A549 (cell line): ENCODE data around the gene MAGEF1. TPM values are rescaled to one million over a fixed set of nuclear protein-coding genes. Genes with fewer than 3 reads are reported as not detected.
A peak's percentile ranks its signal among the peaks of the same experiment; 100 is the strongest.

ENCODE experiments used
- ATAC-seq, 2 experiments: fragments of 200-7000 bp in 1 of 2; fragments of >200 bp in 1 of 2; cut with Nextera tagmentation in 1 of 2; cut with Tn5 transposase in 1 of 2; 3 replicates each; pipeline versions ENCODE4 v1.8.0 to v1.9.1; 2018 to 2020; ENCODE audit warnings: mild to moderate bottlenecking in 1 of 2, moderate library complexity in 1 of 2
- CTCF ChIA-PET: fragments of 300-600 bp; sonication (Branson Sonifier 250); formaldehyde crosslinking; extraction: SDS; loops from one replicate; lab custom pipeline; 2021; ENCODE audit warnings: antibody characterized with exemption, inconsistent platforms; lab: Yijun Ruan, JAX
- POLR2A ChIA-PET: fragments of 350-600 bp; formaldehyde crosslinking; extraction: SDS; loops from one replicate; lab custom pipeline; 2021; ENCODE audit warnings: antibody characterized with exemption, inconsistent platforms; lab: Yijun Ruan, JAX
- DNase-seq, 2 experiments: peaks; one replicate each; pipeline versions ENCODE4 v3.0.0 to v3.0.0-alpha.2; 2011 to 2016; ENCODE audit warnings: low read depth in 1 of 2, low spot score in 1 of 2
- FAIRE-seq: peaks from 2 replicates; lab custom pipeline; 2011; peaks lifted over from hg19 to GRCh38; lab: Jason Lieb, UNC
- H3K27ac ChIP-seq, 2 experiments: fragments of >200 bp; sonication (Bioruptor Twin); formaldehyde crosslinking; 3 replicates each; pipeline ENCODE4 v1.5.1; 2016 to 2017
- H3K4me1 ChIP-seq: fragments of >200 bp; sonication (Bioruptor Twin); formaldehyde crosslinking; 3 replicates; pipeline ENCODE4 v1.6.1; 2016
- H3K4me2 ChIP-seq: fragments of >200 bp; sonication (Bioruptor Twin); formaldehyde crosslinking; 3 replicates; pipeline ENCODE4 v1.6.1; 2016
- H3K4me3 ChIP-seq: fragments of >200 bp; sonication (Bioruptor Twin); formaldehyde crosslinking; 3 replicates; pipeline ENCODE4 v1.5.1; 2016
- H3K9me3 ChIP-seq: fragments of >200 bp; sonication (Bioruptor Twin); formaldehyde crosslinking; 3 replicates; pipeline ENCODE4 v1.6.1; 2016
- CEBPB ChIP-seq, 2 experiments: fragments of >200 bp in 1 of 2; sonication (Bioruptor Twin) in 1 of 2; formaldehyde crosslinking in 1 of 2; IDR thresholded peaks; 2 replicates each; pipeline ENCODE4 v1.6.1; 2012 to 2016
- CHD2 ChIP-seq: fragments of 150-350 bp; IDR thresholded peaks from 2 replicates; pipeline ENCODE4 v1.6.1; 2014; ENCODE audit warnings: low read length; ENCODE audit not compliant: partially characterized antibody
- EHF ChIP-seq: fragments of 250-450 bp; sonication (Bioruptor Pico); IDR thresholded peaks from 2 replicates; pipeline ENCODE4 v1.5.0; 2020; ENCODE audit warnings: mild to moderate bottlenecking
- EP300 ChIP-seq, 2 experiments: fragments of >200 bp; sonication (Bioruptor Twin); formaldehyde crosslinking; IDR thresholded peaks; 2 replicates in 1 of 2; 3 replicates in 1 of 2; pipeline ENCODE4 v1.6.1; 2016 to 2017
- FOSB ChIP-seq: fragments of 250-450 bp; sonication (Bioruptor Pico); IDR thresholded peaks from 2 replicates; pipeline ENCODE4 v1.5.0; 2020; ENCODE audit warnings: mild to moderate bottlenecking, moderate library complexity
- FOXS1 ChIP-seq: fragments of 250-450 bp; sonication (Bioruptor Pico); IDR thresholded peaks from 2 replicates; pipeline ENCODE4 v1.5.0; 2020; ENCODE audit warnings: mild to moderate bottlenecking, moderate library complexity
- HDAC2 ChIP-seq: fragments of 200-600 bp; sonication (generic); IDR thresholded peaks from 2 replicates; pipeline ENCODE4 v1.6.1; 2016
- HEYL ChIP-seq: fragments of 250-450 bp; sonication (Bioruptor Pico); IDR thresholded peaks from 2 replicates; pipeline ENCODE4 v1.8.0; 2021; ENCODE audit warnings: mild to moderate bottlenecking, moderate library complexity
- HOXA7 ChIP-seq: fragments of 250-450 bp; sonication (Bioruptor Pico); IDR thresholded peaks from 2 replicates; pipeline ENCODE4 v1.5.0; 2020; ENCODE audit warnings: mild to moderate bottlenecking, moderate library complexity
- HOXB13 ChIP-seq: fragments of 250-450 bp; sonication (Bioruptor Pico); IDR thresholded peaks from 2 replicates; pipeline ENCODE4 v1.5.0; 2020; ENCODE audit warnings: low read depth, mild to moderate bottlenecking, moderate library complexity
- JUNB ChIP-seq: fragments of >200 bp; sonication (Bioruptor Twin); formaldehyde crosslinking; IDR thresholded peaks from 2 replicates; pipeline ENCODE4 v1.6.1; 2016
- KDM1A ChIP-seq: fragments of 200-600 bp; sonication (generic); IDR thresholded peaks from 2 replicates; pipeline ENCODE4 v1.6.1; 2016; ENCODE audit warnings: low read depth, mild to moderate bottlenecking
- KDM5A ChIP-seq: fragments of 200-600 bp; sonication (generic); IDR thresholded peaks from 2 replicates; pipeline ENCODE4 v1.6.1; 2016; ENCODE audit warnings: antibody characterized with exemption, mild to moderate bottlenecking
- MAFK ChIP-seq: fragments of 450-650 bp; IDR thresholded peaks from 2 replicates; pipeline ENCODE4 v1.6.1; 2014; ENCODE audit not compliant: partially characterized antibody
- MAZ ChIP-seq: fragments of 150-350 bp; IDR thresholded peaks from 2 replicates; pipeline ENCODE4 v1.6.1; 2014; ENCODE audit warnings: antibody characterized with exemption, low read depth, low read length, borderline replicate concordance
- NPAS2 ChIP-seq: fragments of 250-450 bp; sonication (Bioruptor Pico); IDR thresholded peaks from 2 replicates; pipeline ENCODE4 v1.8.0; 2022; ENCODE audit warnings: mild to moderate bottlenecking, moderate library complexity, borderline replicate concordance
- PHF8 ChIP-seq: fragments of 200-600 bp; sonication (generic); IDR thresholded peaks from 2 replicates; pipeline ENCODE4 v1.6.1; 2016; ENCODE audit warnings: low read depth, mild to moderate bottlenecking, antibody characterized with exemption, moderate library complexity, borderline replicate concordance
- POLR2A ChIP-seq: IDR thresholded peaks from 2 replicates; pipeline ENCODE4 v1.6.1; 2012; ENCODE audit warnings: mild to moderate bottlenecking, low read length
- POLR2AphosphoS2 ChIP-seq: conservative IDR thresholded peaks from 2 replicates; pipeline ENCODE4 v1.6.1; 2012; ENCODE audit warnings: low read length, improper control_type of control experiment, inconsistent platforms
- RAD21 ChIP-seq, 2 experiments: fragments of >200 bp in 1 of 2; sonication (Bioruptor Twin) in 1 of 2; formaldehyde crosslinking in 1 of 2; IDR thresholded peaks in 1 of 2; conservative IDR thresholded peaks in 1 of 2; 2 replicates in 1 of 2; 3 replicates in 1 of 2; pipeline ENCODE4 v1.6.1; 2012 to 2018; ENCODE audit warnings: inconsistent platforms in 1 of 2
- RARB ChIP-seq: fragments of 250-450 bp; sonication (Bioruptor Pico); IDR thresholded peaks from 2 replicates; pipeline ENCODE4 v1.8.0; 2021; ENCODE audit warnings: mild to moderate bottlenecking, moderate library complexity
- RCOR1 ChIP-seq: fragments of 150-350 bp; IDR thresholded peaks from 2 replicates; pipeline ENCODE4 v1.6.1; 2014; ENCODE audit warnings: antibody characterized with exemption, low read length, low read depth
- ZC3H11A ChIP-seq: fragments of 450-650 bp; IDR thresholded peaks from 2 replicates; pipeline ENCODE4 v1.6.1; 2014; ENCODE audit warnings: antibody characterized with exemption, mild to moderate bottlenecking
- ZFP36 ChIP-seq: fragments of 450-650 bp; IDR thresholded peaks from 2 replicates; pipeline ENCODE4 v1.6.1; 2014; ENCODE audit warnings: borderline replicate concordance; ENCODE audit not compliant: partially characterized antibody
- WGBS: methylation state at CpG from one replicate; pipeline ENCODE4 v1.1.6; 2017; ENCODE audit errors: missing lambda C conversion rate; 5-methylcytosine and 5-hydroxymethylcytosine counted together
- polyA plus RNA-seq, 4 experiments: library from polyadenylated mRNA; depleted of rRNA in 3 of 4; stranded (reverse); fragments of >200 nt; fragmentation: RNase III in 1 of 4; extraction: RNeasy Plus Mini Kit Qiagen cat#74134 plus additional on column Dnase treatment in 1 of 4; gene quantifications; 2 replicates in 3 of 4; 3 replicates in 1 of 4; pipeline ENCODE4 v1.2.3, GENCODE V29; 2011 to 2017
- TF ChIP-seq, protein P1 (sequence below): fragments of 250-450 bp; sonication (Bioruptor Pico); IDR thresholded peaks from 2 replicates; pipeline ENCODE4 v1.5.0; 2020; ENCODE audit warnings: low read depth, mild to moderate bottlenecking, moderate library complexity
- TF ChIP-seq, protein P2 (sequence below): fragments of 150-350 bp; IDR thresholded peaks from 2 replicates; pipeline ENCODE4 v1.6.1; 2014; ENCODE audit warnings: low read depth, mild to moderate bottlenecking, low read length
- TF ChIP-seq, protein P3 (sequence below): fragments of >200 bp; sonication (Bioruptor Twin); formaldehyde crosslinking; IDR thresholded peaks from 2 replicates; pipeline ENCODE4 v1.6.1; 2016
- TF ChIP-seq, protein P4 (sequence below): IDR thresholded peaks from 2 replicates; pipeline ENCODE4 v1.6.1; 2012; ENCODE audit warnings: low read depth, borderline replicate concordance
- TF ChIP-seq, protein P5 (sequence below): IDR thresholded peaks from 2 replicates; pipeline ENCODE4 v1.6.1; 2012
- TF ChIP-seq, protein P6 (sequence below): fragments of 200-600 bp; sonication (generic); IDR thresholded peaks from 2 replicates; pipeline ENCODE4 v1.6.1; 2016; ENCODE audit warnings: antibody characterized with exemption, mild to moderate bottlenecking, moderate library complexity

The MAGEF1 gene
- polyA plus RNA-seq, 2 of the 4 experiments (the other 2 are of a cell fraction): 19.6 to 30.8 TPM

DNA sequence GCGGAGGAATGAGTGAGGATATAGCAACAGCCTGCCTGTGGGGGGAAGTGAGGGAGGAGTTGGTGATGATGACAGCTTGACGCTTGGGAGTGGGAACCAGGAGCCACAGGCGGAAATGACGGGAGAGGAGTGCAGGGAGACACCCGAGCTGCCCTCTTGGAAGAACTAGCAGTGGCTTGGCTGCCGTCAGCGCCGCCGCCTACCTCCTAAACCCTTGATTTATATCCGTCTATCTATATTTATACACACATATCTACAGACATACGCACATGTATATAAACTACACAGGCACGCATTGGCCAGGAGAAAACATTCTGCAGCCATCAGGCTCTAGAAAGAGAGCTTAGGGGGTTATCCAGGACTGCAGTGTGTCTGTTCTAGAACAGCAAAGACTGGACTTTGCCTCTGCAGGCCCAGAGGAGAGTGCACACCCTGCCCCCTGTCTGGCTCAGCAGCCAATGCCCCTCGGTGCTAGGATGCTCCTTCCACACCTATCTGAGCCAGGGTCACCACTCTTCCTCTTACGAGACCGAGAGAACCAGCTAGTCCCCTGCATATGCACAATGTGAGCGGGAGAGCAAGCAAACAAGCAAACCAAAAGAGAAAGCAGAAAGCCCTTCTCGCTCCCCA, 45.3 kb upstream of the MAGEF1 start:
- no peak overlapping the region for H3K27ac ChIP-seq
- no peak for FAIRE-seq
- no peak overlapping the region for H3K4me3 ChIP-seq
- no peaks in the 10 kb centered on the region for H3K9me3 ChIP-seq
- CTCF ChIA-PET: interaction anchor here (1.0 to 2.7 kb wide), 3 partner anchors 9 to 21 kb away, joined by 3 to 7 read pairs (median 4); no protein-coding TSS in a partner anchor
- 78% methylated on average over 17 of the region's 17 CpGs for WGBS
- ATAC-seq: peak in 1 of 2 experiments; percentile 37; a peak in 2 of 6 replicates
- no peak for TF ChIP-seq KDM5A
- TF ChIP-seq, protein P1, sequence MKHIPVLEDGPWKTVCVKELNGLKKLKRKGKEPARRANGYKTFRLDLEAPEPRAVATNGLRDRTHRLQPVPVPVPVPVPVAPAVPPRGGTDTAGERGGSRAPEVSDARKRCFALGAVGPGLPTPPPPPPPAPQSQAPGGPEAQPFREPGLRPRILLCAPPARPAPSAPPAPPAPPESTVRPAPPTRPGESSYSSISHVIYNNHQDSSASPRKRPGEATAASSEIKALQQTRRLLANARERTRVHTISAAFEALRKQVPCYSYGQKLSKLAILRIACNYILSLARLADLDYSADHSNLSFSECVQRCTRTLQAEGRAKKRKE (CRISPR knock-in tag): no peak
- TF ChIP-seq RCOR1: no peak
- no peak for TF ChIP-seq HOXA7 (CRISPR knock-in tag)
- no peak for TF ChIP-seq MAZ
- TF ChIP-seq CHD2: no peak
- TF ChIP-seq, protein P2, sequence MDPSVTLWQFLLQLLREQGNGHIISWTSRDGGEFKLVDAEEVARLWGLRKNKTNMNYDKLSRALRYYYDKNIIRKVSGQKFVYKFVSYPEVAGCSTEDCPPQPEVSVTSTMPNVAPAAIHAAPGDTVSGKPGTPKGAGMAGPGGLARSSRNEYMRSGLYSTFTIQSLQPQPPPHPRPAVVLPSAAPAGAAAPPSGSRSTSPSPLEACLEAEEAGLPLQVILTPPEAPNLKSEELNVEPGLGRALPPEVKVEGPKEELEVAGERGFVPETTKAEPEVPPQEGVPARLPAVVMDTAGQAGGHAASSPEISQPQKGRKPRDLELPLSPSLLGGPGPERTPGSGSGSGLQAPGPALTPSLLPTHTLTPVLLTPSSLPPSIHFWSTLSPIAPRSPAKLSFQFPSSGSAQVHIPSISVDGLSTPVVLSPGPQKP: no peak
- TF ChIP-seq, protein P3, sequence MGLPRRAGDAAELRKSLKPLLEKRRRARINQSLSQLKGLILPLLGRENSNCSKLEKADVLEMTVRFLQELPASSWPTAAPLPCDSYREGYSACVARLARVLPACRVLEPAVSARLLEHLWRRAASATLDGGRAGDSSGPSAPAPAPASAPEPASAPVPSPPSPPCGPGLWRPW: no peak
- no peak for TF ChIP-seq EP300 (IDR thresholded peaks at IDR 0.05)
- TF ChIP-seq, protein P4, sequence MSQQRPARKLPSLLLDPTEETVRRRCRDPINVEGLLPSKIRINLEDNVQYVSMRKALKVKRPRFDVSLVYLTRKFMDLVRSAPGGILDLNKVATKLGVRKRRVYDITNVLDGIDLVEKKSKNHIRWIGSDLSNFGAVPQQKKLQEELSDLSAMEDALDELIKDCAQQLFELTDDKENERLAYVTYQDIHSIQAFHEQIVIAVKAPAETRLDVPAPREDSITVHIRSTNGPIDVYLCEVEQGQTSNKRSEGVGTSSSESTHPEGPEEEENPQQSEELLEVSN: no peak
- no peak for TF ChIP-seq RARB (CRISPR knock-in tag)
- TF ChIP-seq FOXS1 (CRISPR knock-in tag): no peak
- TF ChIP-seq HDAC2: no peak
- no peak for TF ChIP-seq ZFP36
- no peak for TF ChIP-seq CEBPB (IDR thresholded peaks at IDR 0.05)
- TF ChIP-seq EHF (CRISPR knock-in tag): no peak
- TF ChIP-seq, protein P5, sequence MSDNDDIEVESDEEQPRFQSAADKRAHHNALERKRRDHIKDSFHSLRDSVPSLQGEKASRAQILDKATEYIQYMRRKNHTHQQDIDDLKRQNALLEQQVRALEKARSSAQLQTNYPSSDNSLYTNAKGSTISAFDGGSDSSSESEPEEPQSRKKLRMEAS: no peak
- no peak for TF ChIP-seq FOSB (CRISPR knock-in tag)
- no peak for TF ChIP-seq NPAS2 (CRISPR knock-in tag)
- POLR2A ChIA-PET: no interaction called here
- no peak for DNase-seq
- H3K4me1 ChIP-seq: no peaks in the 10 kb centered on the region
- no peak overlapping the region for H3K4me2 ChIP-seq

DNA sequence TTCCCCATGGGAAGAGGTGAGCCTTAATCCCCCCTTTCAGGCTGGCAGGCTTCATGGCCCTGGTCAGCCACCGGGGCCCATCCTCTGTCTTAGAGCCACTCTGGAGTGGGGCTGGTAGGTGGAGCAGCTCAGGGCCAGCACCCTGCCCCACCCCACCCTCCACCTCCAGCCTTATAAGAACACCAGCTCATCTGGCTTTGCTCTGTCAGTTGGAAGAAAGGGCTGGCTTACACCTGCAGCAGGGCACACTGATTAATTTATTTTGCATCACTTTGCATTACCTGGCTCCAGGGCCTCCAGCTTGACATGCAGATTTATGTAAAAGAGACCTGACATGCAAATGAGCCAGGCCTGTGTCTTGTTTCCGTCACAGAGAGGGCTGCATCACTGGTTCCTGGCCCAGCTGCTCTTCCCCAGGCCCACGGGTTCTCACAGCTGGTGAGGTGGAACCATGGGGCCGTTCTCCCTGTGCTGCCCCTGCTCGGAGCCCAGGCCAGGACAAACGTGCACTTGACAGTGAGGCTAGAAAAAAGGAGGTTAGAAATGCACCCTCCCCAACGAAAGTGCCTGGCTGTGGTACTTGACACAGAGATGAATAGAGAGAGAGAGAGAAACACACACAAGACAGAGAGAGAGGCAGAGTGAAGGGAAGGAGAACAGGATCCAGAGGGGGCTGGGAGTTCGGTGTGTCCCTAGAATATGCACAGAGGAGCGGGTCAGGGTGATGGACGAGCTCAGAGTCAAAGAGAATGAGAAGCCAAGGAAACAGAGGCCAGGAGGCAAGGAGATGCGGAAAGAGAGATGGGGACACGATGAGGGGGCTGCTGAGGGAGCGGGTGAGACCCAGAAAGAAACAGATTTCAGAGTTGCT, 44.5 kb upstream of the MAGEF1 start:
- FAIRE-seq: no peak
- TF ChIP-seq POLR2AphosphoS2: no peak
- no peak for TF ChIP-seq HEYL (CRISPR knock-in tag)
- TF ChIP-seq ZC3H11A: no peak
- TF ChIP-seq JUNB: no peak
- TF ChIP-seq MAFK: no peak
- TF ChIP-seq, protein P3: no peak
- TF ChIP-seq HOXB13: no peak
- TF ChIP-seq RAD21 (conservative IDR thresholded peaks at IDR 0.05 in 1 of 2, IDR thresholded peaks at IDR 0.05 in 1 of 2): no peak
- no peak for TF ChIP-seq FOXS1 (CRISPR knock-in tag)
- TF ChIP-seq, protein P6, sequence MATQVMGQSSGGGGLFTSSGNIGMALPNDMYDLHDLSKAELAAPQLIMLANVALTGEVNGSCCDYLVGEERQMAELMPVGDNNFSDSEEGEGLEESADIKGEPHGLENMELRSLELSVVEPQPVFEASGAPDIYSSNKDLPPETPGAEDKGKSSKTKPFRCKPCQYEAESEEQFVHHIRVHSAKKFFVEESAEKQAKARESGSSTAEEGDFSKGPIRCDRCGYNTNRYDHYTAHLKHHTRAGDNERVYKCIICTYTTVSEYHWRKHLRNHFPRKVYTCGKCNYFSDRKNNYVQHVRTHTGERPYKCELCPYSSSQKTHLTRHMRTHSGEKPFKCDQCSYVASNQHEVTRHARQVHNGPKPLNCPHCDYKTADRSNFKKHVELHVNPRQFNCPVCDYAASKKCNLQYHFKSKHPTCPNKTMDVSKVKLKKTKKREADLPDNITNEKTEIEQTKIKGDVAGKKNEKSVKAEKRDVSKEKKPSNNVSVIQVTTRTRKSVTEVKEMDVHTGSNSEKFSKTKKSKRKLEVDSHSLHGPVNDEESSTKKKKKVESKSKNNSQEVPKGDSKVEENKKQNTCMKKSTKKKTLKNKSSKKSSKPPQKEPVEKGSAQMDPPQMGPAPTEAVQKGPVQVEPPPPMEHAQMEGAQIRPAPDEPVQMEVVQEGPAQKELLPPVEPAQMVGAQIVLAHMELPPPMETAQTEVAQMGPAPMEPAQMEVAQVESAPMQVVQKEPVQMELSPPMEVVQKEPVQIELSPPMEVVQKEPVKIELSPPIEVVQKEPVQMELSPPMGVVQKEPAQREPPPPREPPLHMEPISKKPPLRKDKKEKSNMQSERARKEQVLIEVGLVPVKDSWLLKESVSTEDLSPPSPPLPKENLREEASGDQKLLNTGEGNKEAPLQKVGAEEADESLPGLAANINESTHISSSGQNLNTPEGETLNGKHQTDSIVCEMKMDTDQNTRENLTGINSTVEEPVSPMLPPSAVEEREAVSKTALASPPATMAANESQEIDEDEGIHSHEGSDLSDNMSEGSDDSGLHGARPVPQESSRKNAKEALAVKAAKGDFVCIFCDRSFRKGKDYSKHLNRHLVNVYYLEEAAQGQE: no peak
- no peak for TF ChIP-seq PHF8
- no peak for TF ChIP-seq KDM1A
- no peak for TF ChIP-seq POLR2A
- no peak for TF ChIP-seq EP300 (IDR thresholded peaks at IDR 0.05)

More for the DNA sequence above, 44.5 kb upstream of the MAGEF1 start:
- H3K4me3 ChIP-seq: no peak overlapping the region
- DNase-seq: no peak
- H3K4me2 ChIP-seq: no peak overlapping the region
- ChIA-PET CTCF (interaction anchor here (1.2 to 2.7 kb wide), 2 partner anchors 12 to 22 kb away, joined by 4 to 7 read pairs; no protein-coding TSS in a partner anchor), POLR2A (no interaction called here)
- 56% methylated on average over 11 of the region's 13 CpGs for WGBS
- H3K4me1 ChIP-seq: no peaks in the 10 kb centered on the region
- peak; percentile 43 to 71; a peak in 3 of 6 replicates for ATAC-seq
- H3K9me3 ChIP-seq: no peaks in the 10 kb centered on the region
- H3K27ac ChIP-seq: no peak overlapping the region
